ENCODE data around the gene MAP3K13. TPM values are rescaled to one million over a fixed set of nuclear protein-coding genes. Genes with fewer than 3 reads are reported as not detected.
A peak's percentile ranks its signal among the peaks of the same experiment; 100 is the strongest.

The MAP3K13 gene
- total and polyA plus RNA-seq, 10 of the 15 experiments (the other 5 are each of a cell fraction or from before 2014, with no cell fraction given), result 10.5 to 70.8 (median 26.8) TPM

DNA sequence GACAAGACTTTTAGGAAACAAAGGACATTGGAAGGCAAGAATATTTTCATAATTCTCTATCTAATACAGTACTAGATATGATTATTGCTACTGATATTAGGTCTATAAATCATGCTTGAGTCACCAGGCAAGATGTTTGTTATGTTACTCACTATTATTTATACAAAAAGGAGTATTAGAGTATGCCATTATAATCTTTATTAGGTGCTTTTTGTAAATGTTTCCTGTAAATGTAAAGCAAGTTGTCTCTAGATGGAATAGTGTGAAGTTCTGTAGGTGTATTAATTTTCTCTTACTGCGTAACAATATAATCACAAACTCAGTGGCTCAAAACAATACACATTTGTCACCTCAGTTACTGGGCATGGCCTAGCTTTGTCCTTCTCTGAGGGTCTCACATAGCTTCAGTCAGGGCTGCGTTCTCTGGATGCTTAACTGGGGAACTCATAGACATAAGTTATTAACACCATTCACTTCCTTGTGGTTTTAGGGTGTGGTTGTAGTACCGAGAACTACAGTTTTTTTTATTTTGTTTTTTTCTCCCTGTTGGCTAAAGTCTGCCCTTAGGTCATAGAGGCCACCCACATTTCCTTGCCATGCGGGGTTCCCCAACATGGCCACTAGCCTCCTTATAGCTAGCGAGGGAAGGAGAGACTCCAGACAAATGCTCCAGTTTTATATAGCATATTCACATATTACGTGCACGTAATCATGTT lies 20.3 kb upstream of the MAP3K13 start:
- peak; percentile 68 for ATAC-seq
- no peaks in the 10 kb centered on the region for H4K20me1 ChIP-seq (ENCODE audit: control insufficient read depth, insufficient read depth)
- no peaks in the 10 kb centered on the region for H3K36me3 ChIP-seq (ENCODE audit: control insufficient read depth in 2 of 2, insufficient read depth in 2 of 2, low read length in 1 of 2)
- no peak overlapping the region for H3K4me3 ChIP-seq
- no peak overlapping the region for H3K9ac ChIP-seq (ENCODE audit: control insufficient read depth, insufficient read depth, low read length)
- in situ Hi-C loops (cut with MboI) (no loop called here), intact Hi-C loops (cut with micrococcal nuclease; ENCODE audit: unreplicated experiment) (no loop called here)
- CTCF ChIA-PET, result interaction anchor here (0.7 to 1.0 kb wide), 2 partner anchors 9 to 10 kb away, joined by 3 to 5 read pairs; no protein-coding TSS in a partner anchor
- FAIRE-seq, result peak; percentile 59
- TF ChIP-seq ZNF384 (IDR thresholded peaks at IDR 0.05; ENCODE audit: borderline replicate concordance, low read depth, low read length) (0 out of 2 replicates have a peak, but pooled peaks have one; percentile 12), RUNX3 (IDR thresholded peaks at IDR 0.05; ENCODE audit: low read length) (peak; percentile 37; the same call in 1 of the 2 replicates), NR2F1 (conservative IDR thresholded peaks at IDR 0.05) (peak; percentile 46; the same call in 1 of the 2 replicates)
- TF ChIP-seq, protein P1, sequence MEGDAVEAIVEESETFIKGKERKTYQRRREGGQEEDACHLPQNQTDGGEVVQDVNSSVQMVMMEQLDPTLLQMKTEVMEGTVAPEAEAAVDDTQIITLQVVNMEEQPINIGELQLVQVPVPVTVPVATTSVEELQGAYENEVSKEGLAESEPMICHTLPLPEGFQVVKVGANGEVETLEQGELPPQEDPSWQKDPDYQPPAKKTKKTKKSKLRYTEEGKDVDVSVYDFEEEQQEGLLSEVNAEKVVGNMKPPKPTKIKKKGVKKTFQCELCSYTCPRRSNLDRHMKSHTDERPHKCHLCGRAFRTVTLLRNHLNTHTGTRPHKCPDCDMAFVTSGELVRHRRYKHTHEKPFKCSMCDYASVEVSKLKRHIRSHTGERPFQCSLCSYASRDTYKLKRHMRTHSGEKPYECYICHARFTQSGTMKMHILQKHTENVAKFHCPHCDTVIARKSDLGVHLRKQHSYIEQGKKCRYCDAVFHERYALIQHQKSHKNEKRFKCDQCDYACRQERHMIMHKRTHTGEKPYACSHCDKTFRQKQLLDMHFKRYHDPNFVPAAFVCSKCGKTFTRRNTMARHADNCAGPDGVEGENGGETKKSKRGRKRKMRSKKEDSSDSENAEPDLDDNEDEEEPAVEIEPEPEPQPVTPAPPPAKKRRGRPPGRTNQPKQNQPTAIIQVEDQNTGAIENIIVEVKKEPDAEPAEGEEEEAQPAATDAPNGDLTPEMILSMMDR (IDR thresholded peaks at IDR 0.05 in 2 of 3, conservative IDR thresholded peaks at IDR 0.05 in 1 of 3; ENCODE audit: control insufficient read depth in 2 of 3, extremely low read depth in 1 of 3, insufficient read depth in 1 of 3, low read depth in 3 of 3, low read length in 3 of 3), result no peak
- POLR2A ChIA-PET, result interaction anchor here (0.6 kb wide), 1 partner anchor 80 kb away, joined by 3 read pairs; no protein-coding TSS in a partner anchor
- H3K9me3 ChIP-seq (replicated peaks; ENCODE audit: control insufficient read depth, insufficient read depth, low read length), result no peaks in the 10 kb centered on the region
- DNase-seq (ENCODE audit: low read depth, low spot score), result no peak
- H3K27ac ChIP-seq (ENCODE audit: control insufficient read depth, insufficient read depth), result no peak overlapping the region
- no peak overlapping the region for H3K4me2 ChIP-seq (ENCODE audit: control insufficient read depth, insufficient read depth)
- H3K27me3 ChIP-seq (replicated peaks in 1 of 2; ENCODE audit: control insufficient read depth in 2 of 2, insufficient read depth in 2 of 2, low read length in 1 of 2), result no peaks in the 10 kb centered on the region
- H3K79me2 ChIP-seq (ENCODE audit: control insufficient read depth, insufficient read depth, low read length), result no peaks in the 10 kb centered on the region
- BruUV-seq (replicated peaks), result no TSS peak
- H3K4me1 ChIP-seq (ENCODE audit: control insufficient read depth, insufficient read depth, low read length), result no peaks in the 10 kb centered on the region
- 62% methylated on average over 7 of the region's 7 CpGs for WGBS (ENCODE audit: insufficient coverage, insufficient replicate concordance, low lambda C conversion rate, missing lambda C conversion rate)
- RAD21 ChIA-PET (ENCODE audit: unreplicated experiment), result interaction anchor here (0.6 kb wide), 1 partner anchor 12 kb away, joined by 3 read pairs; no protein-coding TSS in a partner anchor
- SMC1A ChIA-PET (ENCODE audit: uncharacterized antibody, unreplicated experiment), result interaction anchor here (1.3 kb wide), 2 partner anchors 9 to 12 kb away, joined by 3 to 4 read pairs; no protein-coding TSS in a partner anchor
- H2AFZ ChIP-seq (ENCODE audit: control insufficient read depth, low read depth, low read length), result no peak overlapping the region

Data from GM12878 (cell line).